Measurements from ENCODE around the gene SMAD6. TPM values are rescaled to one million over a fixed set of nuclear protein-coding genes. Genes with fewer than 3 reads are reported as not detected.

SMAD6 gene
- total RNA-seq, 1 experiment from 2014 or later = 6.6 TPM

DNA sequence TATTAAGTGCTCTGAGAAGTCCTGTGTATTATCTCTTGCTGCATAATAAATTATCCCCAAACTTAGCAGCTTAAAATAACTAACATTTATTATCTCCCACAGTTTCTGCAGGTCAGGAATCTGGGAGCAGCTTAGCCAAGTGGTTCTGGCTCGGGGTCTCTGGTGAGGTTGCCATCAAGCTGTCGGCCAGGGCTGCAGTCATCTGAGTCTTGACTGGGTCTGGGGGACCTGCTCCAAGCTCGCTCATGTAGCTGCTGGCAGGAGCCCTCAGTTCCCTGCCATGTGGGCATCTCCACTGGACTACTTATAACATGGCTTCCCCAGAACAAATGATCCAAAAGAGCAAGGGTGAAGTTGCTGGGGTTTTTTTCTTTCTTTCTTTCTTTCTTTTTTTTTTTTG is 80.7 kb downstream of the SMAD6 start:
- DNase-seq (ENCODE audit: low read depth, low spot score) (no peak), ATAC-seq (no peak)
- no TSS peak for BruUV-seq (replicated peaks)
- no peaks in the 10 kb centered on the region for H3K79me2 ChIP-seq (ENCODE audit: insufficient read depth, low read length)
- H2AFZ ChIP-seq (ENCODE audit: low read depth, low read length, poor library complexity, severe bottlenecking) = no peak overlapping the region
- H3K9me2 ChIP-seq (ENCODE audit: insufficient read depth) = no peaks in the 10 kb centered on the region
- H3K9ac ChIP-seq (ENCODE audit: low read length) = no peak overlapping the region
- no peaks in the 10 kb centered on the region for H3K36me3 ChIP-seq (ENCODE audit: control insufficient read depth in 1 of 2, insufficient read depth in 2 of 2, low read length in 2 of 2)
- no peaks in the 10 kb centered on the region for H3K9me3 ChIP-seq (ENCODE audit: control insufficient read depth in 1 of 2, insufficient read depth in 1 of 2, low read depth in 1 of 2, low read length in 2 of 2)
- intact Hi-C loops (cut with micrococcal nuclease) = no loop called here
- peaks cover 26 to 38% of the 10 kb centered on the region in 2 experiments for H3K4me1 ChIP-seq (ENCODE audit: control insufficient read depth in 1 of 2, insufficient read depth in 2 of 2, low read length in 2 of 2)
- H3K27me3 ChIP-seq (ENCODE audit: insufficient read depth, low read length) = no peaks in the 10 kb centered on the region
- ChIA-PET RAD21 (ENCODE audit: low non-redundant PET in 1 of 2, low total read pairs in 2 of 2, uncharacterized antibody in 2 of 2, unreplicated experiment in 2 of 2) (interaction anchor here in 1 of 2 experiments (0.7 kb wide), 1 partner anchor 97 kb away, joined by 3 read pairs; no protein-coding TSS in a partner anchor), POLR2A (no interaction called here), CTCF (interaction anchor here (1.0 to 2.1 kb wide), 3 partner anchors 9 to 69 kb away, joined by 3 to 6 read pairs (median 5); no protein-coding TSS in a partner anchor)
- TF ChIP-seq SIN3A (IDR thresholded peaks at IDR 0.05; ENCODE audit: low read depth) = no peak
- no peak for TF ChIP-seq RAD21 (IDR thresholded peaks at IDR 0.05; ENCODE audit: low read depth)
- TF ChIP-seq, protein P1, sequence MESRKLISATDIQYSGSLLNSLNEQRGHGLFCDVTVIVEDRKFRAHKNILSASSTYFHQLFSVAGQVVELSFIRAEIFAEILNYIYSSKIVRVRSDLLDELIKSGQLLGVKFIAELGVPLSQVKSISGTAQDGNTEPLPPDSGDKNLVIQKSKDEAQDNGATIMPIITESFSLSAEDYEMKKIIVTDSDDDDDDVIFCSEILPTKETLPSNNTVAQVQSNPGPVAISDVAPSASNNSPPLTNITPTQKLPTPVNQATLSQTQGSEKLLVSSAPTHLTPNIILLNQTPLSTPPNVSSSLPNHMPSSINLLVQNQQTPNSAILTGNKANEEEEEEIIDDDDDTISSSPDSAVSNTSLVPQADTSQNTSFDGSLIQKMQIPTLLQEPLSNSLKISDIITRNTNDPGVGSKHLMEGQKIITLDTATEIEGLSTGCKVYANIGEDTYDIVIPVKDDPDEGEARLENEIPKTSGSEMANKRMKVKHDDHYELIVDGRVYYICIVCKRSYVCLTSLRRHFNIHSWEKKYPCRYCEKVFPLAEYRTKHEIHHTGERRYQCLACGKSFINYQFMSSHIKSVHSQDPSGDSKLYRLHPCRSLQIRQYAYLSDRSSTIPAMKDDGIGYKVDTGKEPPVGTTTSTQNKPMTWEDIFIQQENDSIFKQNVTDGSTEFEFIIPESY (IDR thresholded peaks at IDR 0.05; ENCODE audit: extremely low read depth, insufficient replicate concordance, low read length) = no peak
- TF ChIP-seq POLR2A (IDR thresholded peaks at IDR 0.05; ENCODE audit: borderline replicate concordance, extremely low read depth, insufficient read depth, insufficient read length) = no peak
- TF ChIP-seq, protein P2, sequence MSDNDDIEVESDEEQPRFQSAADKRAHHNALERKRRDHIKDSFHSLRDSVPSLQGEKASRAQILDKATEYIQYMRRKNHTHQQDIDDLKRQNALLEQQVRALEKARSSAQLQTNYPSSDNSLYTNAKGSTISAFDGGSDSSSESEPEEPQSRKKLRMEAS (IDR thresholded peaks at IDR 0.05) = no peak
- no peak for TF ChIP-seq TCF7L2 (IDR thresholded peaks at IDR 0.05; ENCODE audit: borderline replicate concordance, extremely low read depth, insufficient read depth, insufficient read length)
- TF ChIP-seq FOSL1 (IDR thresholded peaks at IDR 0.05; ENCODE audit: low read depth) = no peak
- TF ChIP-seq ELF1 (IDR thresholded peaks at IDR 0.05; ENCODE audit: borderline replicate concordance, low read depth) = no peak
- TF ChIP-seq POLR2AphosphoS5 (IDR thresholded peaks at IDR 0.05; ENCODE audit: low read depth, low read length) = no peak
- no peak for TF ChIP-seq CEBPB (IDR thresholded peaks at IDR 0.05; ENCODE audit: low read depth)
- no peak for TF ChIP-seq ZNF274 (IDR thresholded peaks at IDR 0.05; ENCODE audit: low read depth, low read length)
- TF ChIP-seq EZH2 (IDR thresholded peaks at IDR 0.05) = no peak
- TF ChIP-seq YY1 (IDR thresholded peaks at IDR 0.05; ENCODE audit: extremely low read depth, insufficient replicate concordance, low read depth, low read length) = no peak
- TF ChIP-seq SP1 (IDR thresholded peaks at IDR 0.05; ENCODE audit: low read depth) = no peak
- TF ChIP-seq, protein P3, sequence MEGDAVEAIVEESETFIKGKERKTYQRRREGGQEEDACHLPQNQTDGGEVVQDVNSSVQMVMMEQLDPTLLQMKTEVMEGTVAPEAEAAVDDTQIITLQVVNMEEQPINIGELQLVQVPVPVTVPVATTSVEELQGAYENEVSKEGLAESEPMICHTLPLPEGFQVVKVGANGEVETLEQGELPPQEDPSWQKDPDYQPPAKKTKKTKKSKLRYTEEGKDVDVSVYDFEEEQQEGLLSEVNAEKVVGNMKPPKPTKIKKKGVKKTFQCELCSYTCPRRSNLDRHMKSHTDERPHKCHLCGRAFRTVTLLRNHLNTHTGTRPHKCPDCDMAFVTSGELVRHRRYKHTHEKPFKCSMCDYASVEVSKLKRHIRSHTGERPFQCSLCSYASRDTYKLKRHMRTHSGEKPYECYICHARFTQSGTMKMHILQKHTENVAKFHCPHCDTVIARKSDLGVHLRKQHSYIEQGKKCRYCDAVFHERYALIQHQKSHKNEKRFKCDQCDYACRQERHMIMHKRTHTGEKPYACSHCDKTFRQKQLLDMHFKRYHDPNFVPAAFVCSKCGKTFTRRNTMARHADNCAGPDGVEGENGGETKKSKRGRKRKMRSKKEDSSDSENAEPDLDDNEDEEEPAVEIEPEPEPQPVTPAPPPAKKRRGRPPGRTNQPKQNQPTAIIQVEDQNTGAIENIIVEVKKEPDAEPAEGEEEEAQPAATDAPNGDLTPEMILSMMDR (IDR thresholded peaks at IDR 0.05 in 2 of 3, conservative IDR thresholded peaks at IDR 0.05 in 1 of 3; ENCODE audit: borderline replicate concordance in 1 of 3, insufficient read depth in 1 of 3, low read depth in 2 of 3, low read length in 2 of 3) = no peak
- no peak for TF ChIP-seq JUND (IDR thresholded peaks at IDR 0.05)
- TF ChIP-seq CBX3 (IDR thresholded peaks at IDR 0.05; ENCODE audit: low read depth) = no peak
- no peak for TF ChIP-seq ZFX (IDR thresholded peaks at IDR 0.05)
- no peak for TF ChIP-seq EZH2phosphoT487 (IDR thresholded peaks at IDR 0.05; ENCODE audit: borderline replicate concordance)
- no peak overlapping the region for H3K27ac ChIP-seq (ENCODE audit: low read depth, low read length)
- H3K4me2 ChIP-seq (ENCODE audit: low read length) = no peak overlapping the region
- H4K20me1 ChIP-seq (ENCODE audit: insufficient read depth) = no peaks in the 10 kb centered on the region
- H3K4me3 ChIP-seq (replicated peaks in 1 of 2; ENCODE audit: low read depth in 1 of 2, low read length in 2 of 2) = no peak overlapping the region

Data from HCT116 (cell line).